CD4-positive, alpha-beta T cell treated with Interleukin-6 at 100 ng/mL for 8 hours (primary cell): Measurements from ENCODE around the gene YOD1.

Experiments
- DNase-seq: peaks from one replicate; pipeline ENCODE4 v3.0.0-alpha.2; 2020; ENCODE audit warnings: mixed read lengths, low spot score

YOD1 gene

DNA sequence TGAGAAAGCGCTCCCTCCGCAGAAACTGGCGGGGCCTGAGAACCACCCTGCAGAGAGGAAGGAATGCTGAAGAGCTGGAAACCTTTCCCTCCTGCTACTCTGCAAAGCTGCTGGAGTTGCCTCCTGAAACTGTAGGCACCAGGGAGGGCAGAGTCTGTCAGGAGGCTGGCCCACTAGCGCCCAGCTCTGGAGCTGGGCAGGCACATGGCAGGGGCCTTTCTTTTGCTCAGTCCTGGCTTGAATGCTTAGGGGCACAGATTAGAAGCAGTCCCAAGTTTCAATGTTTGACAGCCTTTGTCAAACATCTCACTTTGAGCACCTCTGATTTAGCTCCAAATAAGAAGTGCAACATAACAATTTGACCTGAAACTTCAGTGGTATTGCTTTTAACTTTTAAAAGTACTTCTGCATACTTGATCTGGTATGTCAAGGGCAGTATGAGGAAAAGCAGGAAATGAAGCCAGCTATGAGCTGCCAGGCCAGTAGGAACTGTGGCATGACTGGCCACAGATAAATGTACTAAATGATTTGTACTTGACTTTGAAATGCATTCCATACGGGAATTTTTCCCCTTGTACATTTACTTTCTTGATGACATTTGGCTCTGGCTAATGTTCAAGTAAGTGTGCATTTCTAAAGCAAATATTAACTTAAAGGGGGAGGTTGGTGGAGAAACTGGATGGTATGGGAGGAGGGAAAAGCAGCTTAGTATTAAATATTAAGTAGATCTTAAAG, 25.7 kb downstream of the YOD1 start:
- DNase-seq: no peak

- no peak for DNase-seq
Observed at GRCh38 chr1:207024202-207025145, 26.5 kb downstream of the YOD1 start.

GRCh38 chr1:207022996-207023679, 27.9 kb downstream of the YOD1 start:
- DNase-seq: no peak

DNA sequence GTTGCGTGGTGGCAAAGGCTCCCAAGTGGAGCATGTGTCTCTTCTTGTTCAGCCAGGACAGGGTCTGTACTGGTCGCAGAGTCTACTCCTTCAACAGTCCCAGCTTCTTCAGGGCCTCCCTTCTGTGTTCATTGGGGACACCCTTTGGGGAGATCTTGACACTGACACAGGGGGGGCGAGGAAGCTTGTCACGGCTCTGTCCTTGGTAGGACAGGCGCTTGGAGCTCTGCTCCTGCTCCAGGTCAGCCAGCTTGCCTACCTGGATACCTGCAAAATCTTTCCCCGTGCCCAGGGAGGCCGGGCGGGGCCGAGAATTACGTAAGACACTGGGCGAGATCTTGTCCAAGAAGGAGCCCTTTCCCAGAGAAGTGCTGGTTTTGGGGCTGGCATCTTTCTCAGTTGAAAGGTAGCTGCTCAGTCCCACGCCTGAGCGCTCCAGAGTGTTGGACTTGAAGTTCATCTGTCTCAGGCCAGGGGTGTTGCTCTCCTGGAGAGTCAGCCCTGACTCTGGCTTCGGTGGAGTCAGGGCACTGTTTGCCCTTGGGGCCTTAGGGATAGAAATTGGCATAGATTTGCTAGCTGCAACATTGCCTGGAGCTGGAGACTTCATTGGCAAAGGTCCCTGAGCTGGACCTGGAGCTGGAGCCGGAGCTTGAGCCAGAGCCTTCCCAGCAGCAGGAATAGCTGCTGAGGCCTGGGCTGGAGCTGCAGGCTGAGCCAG, 29.0 kb downstream of the YOD1 start:
- DNase-seq: no peak

DNA sequence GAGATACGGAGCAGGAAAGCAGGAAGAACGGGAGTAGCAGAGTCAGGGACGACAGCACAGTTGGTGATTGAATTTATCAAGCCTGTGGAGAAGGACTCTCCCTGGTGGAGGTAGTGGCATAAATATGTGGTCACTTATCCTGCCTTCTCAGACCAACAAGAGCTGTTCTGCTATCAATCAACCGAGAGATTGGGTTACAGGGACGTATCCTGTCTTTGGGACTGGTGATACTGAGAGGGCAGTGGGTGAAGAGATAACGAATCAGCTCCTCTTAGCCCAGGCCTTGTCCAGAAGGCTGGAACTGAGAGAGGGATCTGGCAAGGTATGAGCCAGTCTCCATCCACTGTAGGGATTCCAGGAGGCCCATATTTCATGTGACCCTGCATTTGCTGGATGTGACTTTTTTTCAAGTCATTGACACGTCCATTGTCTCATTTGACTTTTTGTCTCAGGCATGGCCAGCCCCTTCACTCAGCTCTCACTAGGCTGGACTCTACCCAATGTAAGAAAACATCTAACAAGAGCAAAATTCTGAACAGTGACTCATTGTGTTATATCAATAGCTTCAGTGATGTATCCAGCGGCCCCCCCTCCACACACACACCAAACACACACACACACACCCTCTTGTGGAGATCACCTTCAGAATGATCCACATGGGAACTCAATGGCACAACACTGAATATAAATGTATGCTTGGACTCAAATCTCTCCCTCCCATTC, 29.7 kb downstream of the YOD1 start:
- no peak for DNase-seq

DNA sequence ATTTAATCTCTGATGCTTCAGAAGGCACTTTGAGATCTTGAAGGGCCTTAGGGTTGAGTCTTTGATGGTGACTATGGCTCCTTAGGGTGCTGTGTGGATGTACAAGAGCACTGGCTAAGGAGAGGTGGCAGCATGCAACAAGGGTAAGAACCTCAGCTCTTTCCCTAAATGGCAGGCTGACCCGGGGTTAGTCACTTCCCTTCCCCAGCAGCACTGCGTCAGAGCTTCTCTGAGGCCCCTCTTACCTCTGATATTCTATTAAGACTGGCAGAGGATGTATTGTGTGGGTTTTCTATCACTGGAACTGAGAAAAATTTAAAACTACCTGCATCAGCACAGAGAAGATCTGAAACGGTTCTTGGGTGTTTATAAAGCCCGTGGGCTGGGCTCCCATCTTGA, 30.3 kb downstream of the YOD1 start:
- no peak for DNase-seq

GRCh38 chr1:207020065-207020708, 30.8 kb downstream of the YOD1 start:
- no peak for DNase-seq

GRCh38 chr1:207019661-207020060, 31.3 kb downstream of the YOD1 start:
- DNase-seq: no peak

DNA sequence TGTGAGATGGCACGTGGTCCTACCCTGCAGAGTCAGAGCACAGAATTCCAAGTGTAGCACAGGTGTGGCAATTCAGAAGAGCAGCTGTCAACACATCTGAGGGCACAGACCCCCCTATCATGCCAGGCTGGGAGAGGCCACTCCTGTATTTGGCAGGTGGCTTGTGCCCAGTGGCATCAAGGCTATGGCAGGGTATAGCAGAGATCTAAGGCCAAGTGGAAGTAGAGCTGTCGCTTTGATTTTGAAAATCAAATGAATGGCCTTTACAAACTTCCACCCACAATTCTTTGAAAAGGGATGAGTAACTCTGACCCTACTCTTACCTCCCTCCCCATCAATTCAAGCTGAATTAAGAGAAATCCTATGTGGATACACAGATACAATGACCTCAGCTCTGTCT, 31.8 kb downstream of the YOD1 start:
- DNase-seq: no peak

- no peak for DNase-seq
Observed at GRCh38 chr1:207018707-207019106, 32.3 kb downstream of the YOD1 start.

DNA sequence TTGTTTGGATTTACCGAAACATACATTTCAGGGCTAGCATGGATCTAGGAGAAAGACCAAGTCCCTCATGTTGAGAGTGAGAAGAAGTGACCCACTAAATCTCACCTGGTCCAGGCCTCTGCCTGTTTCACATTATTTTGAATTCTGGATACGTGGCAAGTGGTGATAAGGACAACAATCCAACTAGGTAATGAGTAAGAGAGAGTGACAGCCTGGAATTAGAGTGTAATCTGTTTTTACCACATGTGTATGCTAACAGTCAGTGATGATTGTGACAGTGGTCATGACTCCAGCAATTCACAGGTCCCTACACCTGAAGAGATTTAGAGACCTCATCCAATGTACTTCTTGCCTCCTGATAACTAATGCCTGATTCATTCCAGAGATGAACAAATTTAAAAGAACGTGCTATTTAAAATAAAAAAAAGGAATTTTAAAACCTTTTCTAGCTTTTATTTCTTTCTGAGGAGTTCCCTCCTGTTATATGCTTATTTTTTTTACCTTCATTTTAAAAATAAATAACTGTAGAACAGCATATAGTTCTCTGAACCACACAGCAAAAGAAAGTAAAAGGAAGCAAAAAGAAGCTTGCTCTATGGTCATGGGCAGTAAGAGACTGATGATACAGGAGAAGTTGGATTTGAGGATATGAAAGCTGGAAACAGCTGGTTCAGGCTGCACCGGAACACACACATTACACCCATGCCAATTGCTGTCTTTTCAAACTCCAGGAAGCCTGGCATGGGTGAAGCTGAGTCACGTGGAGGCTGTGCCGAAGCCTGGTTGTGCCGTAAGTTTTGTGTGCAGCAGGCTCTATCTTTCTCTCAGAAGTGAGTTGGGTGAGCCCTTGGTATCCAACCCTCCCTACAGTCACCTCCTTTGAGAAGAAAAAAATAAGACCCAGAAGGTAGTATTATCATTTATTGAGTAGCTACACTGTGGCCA, 33.1 kb downstream of the YOD1 start:
- DNase-seq: no peak

DNA sequence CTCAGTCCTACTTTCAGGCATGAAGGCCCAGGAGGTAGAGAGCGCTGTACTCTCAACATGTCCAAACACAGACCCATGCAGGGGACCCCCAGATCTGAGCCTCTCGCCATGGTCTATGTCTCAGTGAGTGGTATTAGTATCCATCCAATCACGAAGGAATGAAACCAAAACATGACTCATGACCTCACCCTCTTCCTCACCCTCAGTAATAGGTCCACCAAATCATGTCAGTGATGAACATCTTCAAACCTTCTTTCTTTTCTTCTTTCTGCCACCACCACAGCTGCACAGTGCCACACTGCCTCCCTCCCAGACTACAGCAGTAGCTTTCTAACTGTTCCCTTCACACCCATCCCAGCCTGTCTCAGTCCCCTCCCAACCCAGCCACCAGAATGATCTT, 35.2 kb downstream of the YOD1 start:
- no peak for DNase-seq

DNA sequence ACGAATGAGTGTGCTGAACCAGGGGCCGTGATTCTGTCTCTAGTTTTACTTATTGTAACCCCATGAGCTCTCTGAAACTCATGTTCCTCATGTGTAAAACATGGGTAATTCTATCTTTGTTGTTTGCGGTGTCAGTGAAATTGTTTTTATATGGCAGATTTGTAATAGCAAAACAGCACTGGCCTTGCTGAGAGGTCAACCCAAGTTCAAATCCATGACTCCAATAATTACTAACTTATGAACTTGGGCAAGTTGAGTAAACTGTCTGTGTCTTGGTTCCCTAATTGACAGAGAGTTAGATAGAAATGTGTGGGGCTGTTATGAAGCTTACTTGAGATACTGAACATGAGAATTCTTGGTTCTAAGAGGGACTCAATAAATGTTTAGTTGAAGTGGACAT, 36.3 kb downstream of the YOD1 start:
- DNase-seq: no peak

GRCh38 chr1:207013321-207014085, 37.5 kb downstream of the YOD1 start:
- DNase-seq: no peak

- no peak for DNase-seq
Observed at GRCh38 chr1:207010726-207011125, 40.3 kb downstream of the YOD1 start.

DNA sequence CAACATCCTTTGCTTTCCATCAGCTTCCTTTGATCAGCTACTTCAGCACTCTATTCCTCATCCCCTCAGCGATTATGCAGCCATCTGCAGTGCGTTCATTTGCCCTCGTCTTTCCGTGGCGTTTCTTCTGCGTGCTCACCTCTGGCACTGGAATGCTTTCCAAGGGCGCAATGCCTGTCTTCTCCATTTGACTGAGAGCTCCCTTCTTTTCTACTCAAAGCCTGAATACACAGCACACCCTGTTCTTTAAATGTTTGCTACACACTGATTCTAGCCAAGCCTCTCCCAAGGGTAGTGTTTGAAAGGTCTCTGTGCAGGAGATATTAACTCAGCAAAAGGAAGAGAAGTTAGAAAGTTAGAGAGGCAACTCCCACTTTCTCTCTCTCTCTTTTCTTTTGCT, 41.1 kb downstream of the YOD1 start:
- DNase-seq: no peak

DNA sequence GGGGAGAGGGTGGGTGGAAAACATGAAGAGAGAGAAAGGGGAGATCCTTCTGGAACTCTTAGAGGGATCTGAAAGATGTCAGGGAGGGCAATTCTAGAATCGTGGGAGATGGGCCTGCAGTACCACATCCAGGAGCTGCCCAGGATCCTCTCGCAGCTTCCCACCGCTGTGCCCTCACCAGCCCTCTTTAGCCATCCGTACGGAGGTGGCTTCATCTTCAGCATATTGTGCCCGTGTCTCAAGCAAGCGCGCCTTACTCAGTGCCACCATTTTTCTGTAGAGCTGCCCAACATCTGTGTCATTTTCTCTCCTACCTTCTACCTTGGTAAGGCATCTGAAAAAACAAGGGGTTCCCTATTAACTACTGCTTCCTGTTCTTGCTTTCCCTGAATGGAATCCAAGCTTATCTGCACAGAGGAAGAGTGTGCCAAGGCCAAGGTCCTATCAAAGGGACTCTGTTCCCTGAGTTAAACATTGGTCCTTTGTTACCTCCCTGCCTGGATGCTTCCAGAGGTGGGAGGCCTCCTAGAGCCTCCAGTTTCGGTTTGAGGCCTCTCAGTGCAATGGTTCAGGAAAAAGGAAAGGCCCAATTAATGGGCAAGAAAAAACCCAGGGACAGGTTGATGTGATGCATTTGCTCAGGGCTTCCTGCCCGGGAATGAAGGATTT, 41.7 kb downstream of the YOD1 start:
- no peak for DNase-seq

- DNase-seq: no peak
Observed at GRCh38 chr1:207007352-207008033, 43.5 kb downstream of the YOD1 start.
